Stimulated activated CD4-positive, alpha-beta T cell treated with anti-CD3 and anti-CD28 coated beads, Interleukin-12 subunit alpha, Interleukin-12 subunit beta, amount 100 ng/mL, for 24 hours (primary cell): ENCODE results near the gene TBCCD1.

Experiments
- DNase-seq, 2 experiments: peaks; one replicate each; pipeline ENCODE4 v3.0.0-alpha.2; 2020; ENCODE audit warnings: low read depth in 2 of 2

TBCCD1 gene

GRCh38 chr3:186567072-186567921 is at the start of gene TBCCD1:
TBCCD1 (minus strand) TSS chr3:186567339; CDS start chr3:186564329, 3,010 bp downstream.
- peak; percentile 86 to 92 for DNase-seq

GRCh38 chr3:186616299-186616617 is 49.1 kb upstream of the TBCCD1 start:
- DNase-seq = no peak

- peak; percentile 53 to 76 for DNase-seq
Observed at GRCh38 chr3:186614597-186615483, 47.7 kb upstream of the TBCCD1 start.

GRCh38 chr3:186614266-186614596 is 47.1 kb upstream of the TBCCD1 start:
- DNase-seq = no peak

GRCh38 chr3:186613637-186614265 is 46.6 kb upstream of the TBCCD1 start:
- DNase-seq = no peak

- DNase-seq = no peak
Observed at GRCh38 chr3:186612721-186613636, 45.8 kb upstream of the TBCCD1 start, which contains the start of gene AHSG. AHSG (plus strand) TSS chr3:186613060; CDS start chr3:186613142, 82 bp downstream.

- DNase-seq = no peak
Observed at GRCh38 chr3:186612065-186612464, 44.9 kb upstream of the TBCCD1 start.

- no peak for DNase-seq
Observed at GRCh38 chr3:186609247-186609868, 42.2 kb upstream of the TBCCD1 start.

- no peak for DNase-seq
Observed at GRCh38 chr3:186608624-186609215, 41.6 kb upstream of the TBCCD1 start.

GRCh38 chr3:186605561-186606545 is 38.7 kb upstream of the TBCCD1 start:
- DNase-seq = no peak

- DNase-seq = no peak
Observed at GRCh38 chr3:186605078-186605477, 37.9 kb upstream of the TBCCD1 start.

- DNase-seq = no peak
Observed at GRCh38 chr3:186603159-186603558, 36.0 kb upstream of the TBCCD1 start.

- no peak for DNase-seq
Observed at GRCh38 chr3:186600896-186601295, 33.8 kb upstream of the TBCCD1 start.

- DNase-seq = no peak
Observed at GRCh38 chr3:186599785-186600166, 32.6 kb upstream of the TBCCD1 start.

- no peak for DNase-seq
Observed at GRCh38 chr3:186599142-186599784, 32.1 kb upstream of the TBCCD1 start.

GRCh38 chr3:186598794-186599141 is 31.6 kb upstream of the TBCCD1 start:
- no peak for DNase-seq

- no peak for DNase-seq
Observed at GRCh38 chr3:186598108-186598784, 31.1 kb upstream of the TBCCD1 start.
